AG04450 (cell line): Measurements from ENCODE around the gene SLC25A44. TPM values are rescaled to one million over a fixed set of nuclear protein-coding genes. Genes with fewer than 3 reads are reported as not detected.

Experiments
- CTCF ChIA-PET: fragments of 300-600, 350-600 bp; formaldehyde crosslinking; extraction: SDS; loops from one replicate; lab custom pipeline; 2022; ENCODE audit warnings: antibody characterized with exemption, inconsistent platforms; lab: Charles Lee
- POLR2A ChIA-PET: fragments of 350-600 bp; formaldehyde crosslinking; extraction: SDS; loops from one replicate; lab custom pipeline; 2021; ENCODE audit warnings: antibody characterized with exemption, inconsistent platforms; lab: Yijun Ruan, JAX
- DNase-seq: peaks from one replicate; pipeline ENCODE4 v3.0.0-alpha.2; 2011; ENCODE audit warnings: low read depth, low spot score
- H3K27ac ChIP-seq: one replicate; pipeline ENCODE4 v1.5.1; 2012; ENCODE audit warnings: low read depth, low read length, control low read depth
- H3K27me3 ChIP-seq: one replicate; pipeline ENCODE4 v1.6.0; 2012; ENCODE audit warnings: low read length; ENCODE audit not compliant: control insufficient read depth, insufficient read depth
- H3K4me3 ChIP-seq: 2 replicates; pipeline ENCODE4 v1.5.1; 2011; ENCODE audit warnings: mild to moderate bottlenecking, low read depth, low read length, control low read depth
- H3K9me3 ChIP-seq: 2 replicates; pipeline ENCODE4 v1.5.1; 2012; ENCODE audit warnings: low read length; ENCODE audit not compliant: control insufficient read depth, insufficient read depth
- CTCF ChIP-seq: IDR thresholded peaks from 2 replicates; pipeline ENCODE4 v1.5.1; 2011; ENCODE audit warnings: low read depth, low read length, control low read depth, inconsistent platforms
- polyA minus RNA-seq: library from RNA; depleted of rRNA, polyadenylated mRNA; stranded (reverse); fragments of >200 nt; gene quantifications from 2 replicates; pipeline ENCODE4 v1.2.3, GENCODE V29; 2011; rRNA and poly(A)+ RNA removed
- polyA plus RNA-seq: library from polyadenylated mRNA; depleted of rRNA; stranded (reverse); fragments of >200 nt; gene quantifications from 2 replicates; pipeline ENCODE4 v1.2.3, GENCODE V29; 2011; rRNA removed

SLC25A44 gene
- polyA plus RNA-seq, result 24.1 TPM in 2 replicates
- polyA minus RNA-seq, result 24.6 and 25.0 TPM in 2 replicates

- CTCF ChIA-PET, result interaction anchor here (0.5 to 1.5 kb wide), 13 partner anchors 10 to 100 kb away, joined by 3 to 6 read pairs (median 3); partner anchors contain the start of gene PMF1
- peak within 1 kb of the TSS; percentile 92 for H3K4me3 ChIP-seq
- POLR2A ChIA-PET, result interaction anchor here (0.7 to 2.1 kb wide), 7 partner anchors 14 to 48 kb away, joined by 3 to 18 read pairs (median 3); partner anchors contain the start of gene PMF1
- DNase-seq, result peak; percentile 98
- H3K9me3 ChIP-seq, result no peaks in the 10 kb centered on the region
- H3K27me3 ChIP-seq, result no peaks in the 10 kb centered on the region
- peak within 1 kb of the TSS; percentile 57 for H3K27ac ChIP-seq
- peak; percentile 55 for TF ChIP-seq CTCF
These were observed at the start of gene SLC25A44 for GRCh38 chr1:156193488-156194299. Gene SLC25A44, plus strand, starts transcription at chr1:156194104. Its CDS starts 5,744 bp downstream, at chr1:156199848.

GRCh38 chr1:156144742-156145141, 49.2 kb upstream of the SLC25A44 start:
- Histone ChIP-seq H3K4me3 (no peak overlapping the region), H3K27me3 (peaks cover 9% of the 10 kb centered on the region), H3K9me3 (no peaks in the 10 kb centered on the region), H3K27ac (no peak overlapping the region)
- TF ChIP-seq CTCF, result no peak
- CTCF ChIA-PET, result interaction anchor here (1.3 to 8.4 kb wide), 2 partner anchors 11 to 81 kb away, joined by 3 to 136 read pairs; no protein-coding TSS in a partner anchor
- DNase-seq, result no peak
- POLR2A ChIA-PET, result no interaction called here

GRCh38 chr1:156145650-156146019, 48.3 kb upstream of the SLC25A44 start:
- Histone ChIP-seq H3K4me3 (no peak overlapping the region), H3K27me3 (peaks cover 13% of the 10 kb centered on the region), H3K27ac (no peak overlapping the region), H3K9me3 (no peaks in the 10 kb centered on the region)
- TF ChIP-seq CTCF, result no peak
- ChIA-PET CTCF (interaction anchor here (0.5 to 8.4 kb wide), 11 partner anchors 11 to 173 kb away, joined by 3 to 136 read pairs (median 3); partner anchors contain the start of genes PMF1 and SLC25A44), POLR2A (interaction anchor here (0.8 kb wide), 1 partner anchor 48 kb away, joined by 3 read pairs; no protein-coding TSS in a partner anchor)
- no peak for DNase-seq

- peak; percentile 86 for DNase-seq
- no peak overlapping the region for H3K27ac ChIP-seq
- H3K4me3 ChIP-seq, result no peak overlapping the region
- TF ChIP-seq CTCF, result peak; percentile 64
- H3K27me3 ChIP-seq, result peaks cover 13% of the 10 kb centered on the region
- ChIA-PET CTCF (interaction anchor here (0.5 to 8.4 kb wide), 12 partner anchors 10 to 173 kb away, joined by 3 to 136 read pairs (median 4); partner anchors contain the start of genes PMF1 and SLC25A44), POLR2A (interaction anchor here (0.7 to 0.8 kb wide), 2 partner anchors 47 to 79 kb away, joined by 3 read pairs; no protein-coding TSS in a partner anchor)
- no peaks in the 10 kb centered on the region for H3K9me3 ChIP-seq
These were observed 47.7 kb upstream of the SLC25A44 start for GRCh38 chr1:156146020-156146768.
